Memory B cell (primary cell): ENCODE measurements around the gene CCNQ.
A peak's percentile ranks its signal among the peaks of the same experiment; 100 is the strongest.
"Not testable (repeated sequence)": the region's sequence is repeated elsewhere in the genome, so short reads cannot be mapped to it uniquely, and the experiment has no call there.

Experiments used
- ATAC-seq: fragments of 150-1000 bp; cut with Tn5 transposase; 2 replicates; pipeline ENCODE4 v1.10.0; 2021; ENCODE audit warnings: low read depth, mild to moderate bottlenecking, moderate library complexity
- DNase-seq, 2 donors: peaks; one replicate each; pipeline ENCODE4 v3.0.0; 2022; ENCODE audit warnings: low spot score in 2 of 2
- H3K27ac Mint-ChIP-seq: one replicate; pipeline ENCODE4 v1.8.0; 2022; ENCODE audit warnings: mild to moderate bottlenecking, moderate library complexity, mixed read lengths
- H3K27me3 Mint-ChIP-seq: one replicate; pipeline ENCODE4 v1.8.0; 2022; ENCODE audit warnings: mixed read lengths
- H3K36me3 Mint-ChIP-seq: one replicate; pipeline ENCODE4 v1.8.0; 2022; ENCODE audit warnings: mild to moderate bottlenecking, mixed read lengths
- H3K4me1 Mint-ChIP-seq: one replicate; pipeline ENCODE4 v1.8.0; 2022; ENCODE audit warnings: mixed read lengths
- H3K4me3 Mint-ChIP-seq: one replicate; pipeline ENCODE4 v1.8.0; 2022; ENCODE audit warnings: mild to moderate bottlenecking, moderate library complexity, mixed read lengths
- H3K9me3 Mint-ChIP-seq: one replicate; pipeline ENCODE4 v1.8.0; 2022; ENCODE audit warnings: mixed read lengths

CCNQ gene

GRCh38 chrX:153620576-153620975 is 21.6 kb upstream of the CCNQ start:
- DNase-seq (no peak), ATAC-seq (no peak)
- Mint-ChIP-seq H3K9me3 (no peaks in the 10 kb centered on the region), H3K36me3 (no peaks in the 10 kb centered on the region), H3K4me1 (peaks cover 2% of the 10 kb centered on the region), H3K4me3 (no peak overlapping the region), H3K27me3 (peaks cover 14% of the 10 kb centered on the region), H3K27ac (no peak overlapping the region)

GRCh38 chrX:153614818-153615217 is 15.9 kb upstream of the CCNQ start:
- no peaks in the 10 kb centered on the region for H3K36me3 Mint-ChIP-seq
- no peak overlapping the region for H3K4me3 Mint-ChIP-seq
- H3K4me1 Mint-ChIP-seq = peaks cover 1% of the 10 kb centered on the region
- H3K9me3 Mint-ChIP-seq = peaks cover 1% of the 10 kb centered on the region
- no peak overlapping the region for H3K27ac Mint-ChIP-seq
- DNase-seq = no peak
- peaks cover 10% of the 10 kb centered on the region for H3K27me3 Mint-ChIP-seq
- no peak for ATAC-seq

GRCh38 chrX:153612413-153612812 is 13.5 kb upstream of the CCNQ start:
- Mint-ChIP-seq H3K9me3 (peaks cover 1% of the 10 kb centered on the region), H3K27me3 (peaks cover 9% of the 10 kb centered on the region), H3K4me1 (peaks cover 8% of the 10 kb centered on the region), H3K27ac (no peak overlapping the region), H3K4me3 (no peak overlapping the region), H3K36me3 (no peaks in the 10 kb centered on the region)
- DNase-seq = no peak
- no peak for ATAC-seq

- Mint-ChIP-seq H3K27ac (no peak overlapping the region), H3K9me3 (peaks cover 1% of the 10 kb centered on the region), H3K36me3 (no peaks in the 10 kb centered on the region), H3K4me1 (peaks cover 8% of the 10 kb centered on the region), H3K4me3 (no peak overlapping the region), H3K27me3 (peaks cover 8% of the 10 kb centered on the region)
- DNase-seq (no peak), ATAC-seq (no peak)
These were observed 12.6 kb upstream of the CCNQ start for GRCh38 chrX:153611298-153612095.

- DNase-seq (no peak), ATAC-seq (no peak)
- Mint-ChIP-seq H3K27me3 (peaks cover 4% of the 10 kb centered on the region), H3K9me3 (peaks cover 1% of the 10 kb centered on the region), H3K4me1 (peaks cover 8% of the 10 kb centered on the region), H3K27ac (no peak overlapping the region), H3K4me3 (peak overlapping the region; percentile 88), H3K36me3 (no peaks in the 10 kb centered on the region)
These were observed 11.9 kb upstream of the CCNQ start for GRCh38 chrX:153610836-153611213.

GRCh38 chrX:153609917-153610835 is 11.2 kb upstream of the CCNQ start:
- Mint-ChIP-seq H3K27me3 (peaks cover 4% of the 10 kb centered on the region), H3K4me3 (peak overlapping the region; percentile 88), H3K36me3 (no peaks in the 10 kb centered on the region), H3K27ac (no peak overlapping the region), H3K9me3 (peaks cover 1% of the 10 kb centered on the region), H3K4me1 (peaks cover 8% of the 10 kb centered on the region)
- DNase-seq = peak; percentile 59 to 70
- ATAC-seq = peak; percentile 93

GRCh38 chrX:153608806-153609205 is 9.9 kb upstream of the CCNQ start:
- no peak overlapping the region for H3K27ac Mint-ChIP-seq
- ATAC-seq = no peak
- H3K4me3 Mint-ChIP-seq = no peak overlapping the region

GRCh38 chrX:153608376-153608775 is 9.4 kb upstream of the CCNQ start:
- Mint-ChIP-seq H3K4me1 (peaks cover 8% of the 10 kb centered on the region), H3K9me3 (no peaks in the 10 kb centered on the region), H3K36me3 (no peaks in the 10 kb centered on the region), H3K4me3 (no peak overlapping the region), H3K27ac (no peak overlapping the region), H3K27me3 (no peaks in the 10 kb centered on the region)
- DNase-seq (no peak), ATAC-seq (no peak)

More at GRCh38 chrX:153608806-153609205, 9.9 kb upstream of the CCNQ start:
- no peak for DNase-seq
- H3K9me3 Mint-ChIP-seq = peaks cover 1% of the 10 kb centered on the region
- peaks cover 2% of the 10 kb centered on the region for H3K27me3 Mint-ChIP-seq
- no peaks in the 10 kb centered on the region for H3K36me3 Mint-ChIP-seq
- peaks cover 8% of the 10 kb centered on the region for H3K4me1 Mint-ChIP-seq

- DNase-seq = no peak
- Mint-ChIP-seq H3K36me3 (no peaks in the 10 kb centered on the region), H3K4me3 (no peak overlapping the region), H3K9me3 (no peaks in the 10 kb centered on the region), H3K27me3 (no peaks in the 10 kb centered on the region), H3K27ac (no peak overlapping the region), H3K4me1 (peaks cover 8% of the 10 kb centered on the region)
- no peak for ATAC-seq
These were observed 7.6 kb upstream of the CCNQ start for GRCh38 chrX:153606503-153606902.

- DNase-seq, H3K36me3 Mint-ChIP-seq, H3K9me3 Mint-ChIP-seq, H3K27me3 Mint-ChIP-seq, H3K4me3 Mint-ChIP-seq, ATAC-seq, H3K27ac Mint-ChIP-seq: not testable (repeated sequence)
- H3K4me1 Mint-ChIP-seq = peaks cover 13% of the 10 kb centered on the region
These were observed 5.9 kb upstream of the CCNQ start for GRCh38 chrX:153604666-153605380.

- Mint-ChIP-seq H3K27me3 (no peaks in the 10 kb centered on the region), H3K9me3 (no peaks in the 10 kb centered on the region), H3K27ac (no peak overlapping the region), H3K4me3 (no peak overlapping the region), H3K4me1 (peaks cover 6% of the 10 kb centered on the region), H3K36me3 (no peaks in the 10 kb centered on the region)
- no peak for DNase-seq
- no peak for ATAC-seq
These were observed 4.3 kb upstream of the CCNQ start for GRCh38 chrX:153603131-153603656.

- Mint-ChIP-seq H3K9me3 (no peaks in the 10 kb centered on the region), H3K27me3 (no peaks in the 10 kb centered on the region), H3K36me3 (no peaks in the 10 kb centered on the region), H3K27ac (no peak overlapping the region), H3K4me3 (no peak overlapping the region), H3K4me1 (peaks cover 11% of the 10 kb centered on the region)
- no peak for DNase-seq
- ATAC-seq = no peak
These were observed 3.7 kb upstream of the CCNQ start for GRCh38 chrX:153602601-153603000.

- no peak overlapping the region for H3K4me3 Mint-ChIP-seq
- no peak overlapping the region for H3K27ac Mint-ChIP-seq
- ATAC-seq (no peak), DNase-seq (no peak)
- no peaks in the 10 kb centered on the region for H3K9me3 Mint-ChIP-seq
- peaks cover 19% of the 10 kb centered on the region for H3K4me1 Mint-ChIP-seq
- H3K36me3 Mint-ChIP-seq = no peaks in the 10 kb centered on the region
- H3K27me3 Mint-ChIP-seq = no peaks in the 10 kb centered on the region
These were observed 2.7 kb upstream of the CCNQ start for GRCh38 chrX:153601511-153602110.
